GM19397 (cell line): ENCODE measurements around the gene YKT6.
"Not testable (repeated sequence)": the region's sequence is repeated elsewhere in the genome, so short reads cannot be mapped to it uniquely, and the experiment has no call there.

Experiments
- ATAC-seq: cut with Tn5 transposase; IDR thresholded peaks from one replicate; pipeline ENCODE4 v1.9.1; 2021; ENCODE audit warnings: mild to moderate bottlenecking, moderate library complexity; ENCODE audit not compliant: unreplicated experiment

Gene YKT6

GRCh38 chr7:44191171-44191570 lies 9.6 kb upstream of the YKT6 start:
- no peak for ATAC-seq

- no peak for ATAC-seq
These were observed 7.6 kb upstream of the YKT6 start for GRCh38 chr7:44193011-44193802.

GRCh38 chr7:44194069-44194468 lies 6.7 kb upstream of the YKT6 start:
- no peak for ATAC-seq

- ATAC-seq, result no peak
These were observed 6.1 kb upstream of the YKT6 start for GRCh38 chr7:44194562-44195145.

GRCh38 chr7:44195889-44196288 lies 4.9 kb upstream of the YKT6 start:
- ATAC-seq, result no peak

GRCh38 chr7:44196450-44196872 lies 4.3 kb upstream of the YKT6 start:
- ATAC-seq, result no peak

- no peak for ATAC-seq
These were observed 3.3 kb upstream of the YKT6 start for GRCh38 chr7:44197474-44197873.

- ATAC-seq, result not testable (repeated sequence)
These were observed 615 bp upstream of the YKT6 start for GRCh38 chr7:44200163-44200562.

- ATAC-seq, result no peak
These were observed 1.0 kb downstream of the YKT6 start for GRCh38 chr7:44201813-44202212.

GRCh38 chr7:44206008-44206407 lies 5.2 kb downstream of the YKT6 start:
- no peak for ATAC-seq

GRCh38 chr7:44208085-44208484 lies 7.3 kb downstream of the YKT6 start:
- no peak for ATAC-seq

- ATAC-seq, result no peak
These were observed 9.3 kb downstream of the YKT6 start for GRCh38 chr7:44210107-44210506.

GRCh38 chr7:44211126-44211675 lies 10.4 kb downstream of the YKT6 start:
- no peak for ATAC-seq

- ATAC-seq, result no peak
These were observed 11.2 kb downstream of the YKT6 start for GRCh38 chr7:44212018-44212417.

- no peak for ATAC-seq
These were observed 11.9 kb downstream of the YKT6 start for GRCh38 chr7:44212581-44213184.

- no peak for ATAC-seq
These were observed 12.6 kb downstream of the YKT6 start for GRCh38 chr7:44213206-44213876.

GRCh38 chr7:44213877-44214388 lies 13.2 kb downstream of the YKT6 start:
- no peak for ATAC-seq

- no peak for ATAC-seq
These were observed 14.8 kb downstream of the YKT6 start for GRCh38 chr7:44215531-44215930.

- no peak for ATAC-seq
These were observed 15.2 kb downstream of the YKT6 start for GRCh38 chr7:44216019-44216418.

GRCh38 chr7:44216521-44217222 lies 15.9 kb downstream of the YKT6 start:
- ATAC-seq, result no peak
